ENCODE measurements around the gene ZNF280C. TPM values are rescaled to one million over a fixed set of nuclear protein-coding genes. Genes with fewer than 3 reads are reported as not detected.

The ZNF280C gene
- total RNA-seq, 2 donors from 2014 or later: 2.1 to 2.4 TPM

GRCh38 chrX:130186651-130187050 is 82.0 kb downstream of the ZNF280C start:
- no peak overlapping the region for H3K9ac ChIP-seq (ENCODE audit: low read depth in 2 of 2, low read length in 2 of 2)
- H3K9me3 ChIP-seq: no peaks in the 10 kb centered on the region
- H3K4me1 ChIP-seq: no peaks in the 10 kb centered on the region
- H3K27ac ChIP-seq: no peak overlapping the region
- no peaks in the 10 kb centered on the region for H3K36me3 ChIP-seq
- intact Hi-C loops (cut with DNase I): no loop called here
- no peak for DNase-seq
- TF ChIP-seq CTCF (IDR thresholded peaks at IDR 0.05): no peak
- H3K27me3 ChIP-seq: no peaks in the 10 kb centered on the region
- no peak overlapping the region for H3K4me3 ChIP-seq

- no peak overlapping the region for H3K9ac ChIP-seq (ENCODE audit: low read depth in 2 of 2, low read length in 2 of 2)
- H3K4me1 ChIP-seq: no peaks in the 10 kb centered on the region
- no peak for DNase-seq
- H3K36me3 ChIP-seq: no peaks in the 10 kb centered on the region
- H3K9me3 ChIP-seq: no peaks in the 10 kb centered on the region
- H3K4me3 ChIP-seq: no peak overlapping the region
- H3K27ac ChIP-seq: no peak overlapping the region
- intact Hi-C loops (cut with DNase I): no loop called here
- TF ChIP-seq CTCF (IDR thresholded peaks at IDR 0.05): no peak
- H3K27me3 ChIP-seq: no peaks in the 10 kb centered on the region
Observed at GRCh38 chrX:130184857-130185256, 83.8 kb downstream of the ZNF280C start.

GRCh38 chrX:130184168-130184567 is 84.5 kb downstream of the ZNF280C start:
- no peaks in the 10 kb centered on the region for H3K36me3 ChIP-seq
- H3K9me3 ChIP-seq: no peaks in the 10 kb centered on the region
- no peak overlapping the region for H3K27ac ChIP-seq
- no peak overlapping the region for H3K9ac ChIP-seq (ENCODE audit: low read depth in 2 of 2, low read length in 2 of 2)
- no peak for TF ChIP-seq CTCF (IDR thresholded peaks at IDR 0.05)
- DNase-seq: no peak
- intact Hi-C loops (cut with DNase I): no loop called here
- no peak overlapping the region for H3K4me3 ChIP-seq
- no peaks in the 10 kb centered on the region for H3K27me3 ChIP-seq
- no peaks in the 10 kb centered on the region for H3K4me1 ChIP-seq

- Histone ChIP-seq H3K27me3 (no peaks in the 10 kb centered on the region), H3K9me3 (no peaks in the 10 kb centered on the region), H3K27ac (no peak overlapping the region), H3K9ac (ENCODE audit: low read depth in 2 of 2, low read length in 2 of 2) (no peak overlapping the region), H3K4me1 (no peaks in the 10 kb centered on the region), H3K36me3 (no peaks in the 10 kb centered on the region), H3K4me3 (no peak overlapping the region)
- TF ChIP-seq CTCF (IDR thresholded peaks at IDR 0.05): no peak
- intact Hi-C loops (cut with DNase I): no loop called here
- no peak for DNase-seq
Observed at GRCh38 chrX:130179579-130180215, 89.0 kb downstream of the ZNF280C start.

- Histone ChIP-seq H3K9ac (ENCODE audit: low read depth in 2 of 2, low read length in 2 of 2) (no peak overlapping the region), H3K4me1 (no peaks in the 10 kb centered on the region), H3K27ac (no peak overlapping the region), H3K36me3 (no peaks in the 10 kb centered on the region), H3K27me3 (no peaks in the 10 kb centered on the region), H3K9me3 (no peaks in the 10 kb centered on the region), H3K4me3 (no peak overlapping the region)
- no peak for TF ChIP-seq CTCF (IDR thresholded peaks at IDR 0.05)
- intact Hi-C loops (cut with DNase I): no loop called here
- no peak for DNase-seq
Observed at GRCh38 chrX:130179170-130179569, 89.5 kb downstream of the ZNF280C start.
